HEK293 (cell line): ENCODE data around the gene GLT1D1.

Source experiments
- BCL11A ChIP-seq: fragments of 450-650 bp; formaldehyde crosslinking; IDR thresholded peaks from 2 replicates; pipeline ENCODE4 v1.5.1; 2016; ENCODE audit warnings: low read depth, missing biosample characterization, missing genetic modification characterization
- TCF7L2 ChIP-seq: IDR thresholded peaks from 2 replicates; pipeline ENCODE4 v1.6.1; 2011; ENCODE audit warnings: low read depth, mild to moderate bottlenecking, inconsistent platforms, low read length, moderate library complexity, borderline replicate concordance
- ZNF16 ChIP-seq: fragments of 450-650 bp; formaldehyde crosslinking; IDR thresholded peaks from 2 replicates; pipeline ENCODE4 v1.5.1; 2016; ENCODE audit warnings: low read depth, missing biosample characterization, missing genetic modification characterization
- ZNF549 ChIP-seq: fragments of 450-650 bp; IDR thresholded peaks from 2 replicates; pipeline ENCODE4 v1.5.1; 2018; ENCODE audit warnings: missing biosample characterization, missing genetic modification characterization, mild to moderate bottlenecking, inconsistent platforms, moderate library complexity
- ZNF555 ChIP-seq: fragments of 450-650 bp; formaldehyde crosslinking; conservative IDR thresholded peaks from 2 replicates; pipeline ENCODE4 v1.5.1; 2017; ENCODE audit warnings: missing biosample characterization, mild to moderate bottlenecking, missing genetic modification characterization, inconsistent platforms
- ZNF670 ChIP-seq: fragments of 450-650 bp; formaldehyde crosslinking; IDR thresholded peaks from 2 replicates; pipeline ENCODE4 v1.5.1; 2016; ENCODE audit warnings: missing biosample characterization, missing genetic modification characterization, low read depth
- TF ChIP-seq, protein P1 (sequence below): fragments of 450-650 bp; formaldehyde crosslinking; IDR thresholded peaks from 2 replicates; pipeline ENCODE4 v1.5.1; 2016; ENCODE audit warnings: missing biosample characterization, missing genetic modification characterization

DNA sequence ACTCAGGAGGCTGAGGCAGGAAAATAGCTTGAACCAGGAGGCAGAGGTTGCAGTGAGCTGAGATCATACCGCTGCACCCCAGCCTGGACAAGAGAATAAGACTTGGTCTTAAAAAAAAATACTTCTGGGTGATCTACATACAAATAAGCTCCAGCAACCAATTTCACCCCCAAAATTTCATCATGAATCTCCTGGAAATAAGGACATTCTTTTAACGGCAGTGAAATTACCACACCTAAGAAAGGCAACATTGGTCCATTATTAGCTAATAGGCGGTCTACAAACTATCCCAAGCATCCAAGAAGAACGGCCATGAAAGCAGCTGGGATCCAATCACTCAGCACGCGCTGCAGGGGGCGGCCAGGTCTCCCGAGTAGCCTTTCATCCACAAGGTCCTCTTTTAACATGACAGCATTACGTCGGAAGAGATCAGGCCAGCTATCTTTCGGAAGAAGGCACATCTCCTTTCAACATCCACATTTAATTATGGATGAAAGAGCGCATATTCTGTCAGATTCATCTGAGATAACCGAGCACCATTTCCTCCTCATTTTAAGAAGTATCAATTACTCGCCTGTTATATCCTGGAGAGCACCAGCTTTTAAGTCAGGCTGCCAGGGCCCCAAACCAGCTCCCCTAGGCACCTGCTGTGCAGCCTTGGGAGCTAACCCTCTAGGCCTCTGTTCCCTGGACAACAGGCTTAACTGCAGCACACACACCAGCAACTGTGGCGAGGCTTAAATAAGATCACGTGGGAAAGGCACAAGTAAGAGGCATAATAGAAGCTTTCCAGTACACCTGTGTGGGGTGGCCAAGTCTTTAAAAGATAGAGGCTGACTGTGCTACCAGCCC, 33.8 kb upstream of the GLT1D1 start:
- TF ChIP-seq ZNF549 (no peak), ZNF670 (tag by site-specific recombination) (no peak), ZNF555 (tag by site-specific recombination) (no peak), ZNF16 (tag by site-specific recombination) (no peak), TCF7L2 (no peak), BCL11A (tag by site-specific recombination) (no peak)
- TF ChIP-seq, protein P1, sequence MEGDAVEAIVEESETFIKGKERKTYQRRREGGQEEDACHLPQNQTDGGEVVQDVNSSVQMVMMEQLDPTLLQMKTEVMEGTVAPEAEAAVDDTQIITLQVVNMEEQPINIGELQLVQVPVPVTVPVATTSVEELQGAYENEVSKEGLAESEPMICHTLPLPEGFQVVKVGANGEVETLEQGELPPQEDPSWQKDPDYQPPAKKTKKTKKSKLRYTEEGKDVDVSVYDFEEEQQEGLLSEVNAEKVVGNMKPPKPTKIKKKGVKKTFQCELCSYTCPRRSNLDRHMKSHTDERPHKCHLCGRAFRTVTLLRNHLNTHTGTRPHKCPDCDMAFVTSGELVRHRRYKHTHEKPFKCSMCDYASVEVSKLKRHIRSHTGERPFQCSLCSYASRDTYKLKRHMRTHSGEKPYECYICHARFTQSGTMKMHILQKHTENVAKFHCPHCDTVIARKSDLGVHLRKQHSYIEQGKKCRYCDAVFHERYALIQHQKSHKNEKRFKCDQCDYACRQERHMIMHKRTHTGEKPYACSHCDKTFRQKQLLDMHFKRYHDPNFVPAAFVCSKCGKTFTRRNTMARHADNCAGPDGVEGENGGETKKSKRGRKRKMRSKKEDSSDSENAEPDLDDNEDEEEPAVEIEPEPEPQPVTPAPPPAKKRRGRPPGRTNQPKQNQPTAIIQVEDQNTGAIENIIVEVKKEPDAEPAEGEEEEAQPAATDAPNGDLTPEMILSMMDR (tag by site-specific recombination): no peak
